WTC11 (cell line): ENCODE measurements around the gene ACSL4. TPM values are rescaled to one million over a fixed set of nuclear protein-coding genes. Genes with fewer than 3 reads are reported as not detected.

Experiments used
- ATAC-seq: fragments of 200-7000 bp; cut with Tn5 transposase; 2 replicates; pipeline ENCODE4 v1.10.0; 2021; ENCODE audit warnings: mild to moderate bottlenecking, moderate library complexity
- CTCF ChIA-PET: fragments of 300-600 bp; sonication (Branson Sonifier 250); formaldehyde crosslinking; loops from one replicate; lab custom pipeline; 2021; ENCODE audit warnings: antibody characterized with exemption; lab: Charles Lee
- POLR2A ChIA-PET: fragments of 350-600 bp; sonication (Branson Sonifier 250); formaldehyde crosslinking; loops from one replicate; lab custom pipeline; 2021; ENCODE audit warnings: antibody characterized with exemption; lab: Charles Lee
- DNase-seq: peaks from one replicate; pipeline ENCODE4 v3.0.0; 2021; ENCODE audit warnings: low spot score
- H3K27ac Mint-ChIP-seq: 2 replicates; pipeline ENCODE4 v1.8.0; 2021; ENCODE audit warnings: mixed read lengths
- H3K27me3 Mint-ChIP-seq: 2 replicates; pipeline ENCODE4 v1.8.0; 2021; ENCODE audit warnings: low read depth, mild to moderate bottlenecking, moderate library complexity, mixed read lengths
- H3K36me3 Mint-ChIP-seq: 2 replicates; pipeline ENCODE4 v1.8.0; 2021; ENCODE audit warnings: mixed read lengths
- H3K4me1 Mint-ChIP-seq: 2 replicates; pipeline ENCODE4 v1.8.0; 2022; ENCODE audit warnings: mixed read lengths
- H3K4me3 Mint-ChIP-seq: 2 replicates; pipeline ENCODE4 v1.8.0; 2021; ENCODE audit warnings: mild to moderate bottlenecking, moderate library complexity, mixed read lengths
- H3K9me3 Mint-ChIP-seq: 2 replicates; pipeline ENCODE4 v1.8.0; 2021; ENCODE audit warnings: mixed read lengths
- MXD4 ChIP-seq: fragments of 250-450 bp; sonication (Bioruptor Pico); IDR thresholded peaks from 2 replicates; pipeline ENCODE4 v1.8.0; 2021; ENCODE audit warnings: mild to moderate bottlenecking, moderate library complexity, borderline replicate concordance
- ZNF416 ChIP-seq: fragments of 250-450 bp; sonication (Bioruptor Pico); IDR thresholded peaks from 2 replicates; pipeline ENCODE4 v1.9.0; 2021; ENCODE audit warnings: mild to moderate bottlenecking, inconsistent platforms
- total RNA-seq: library from RNA; stranded (reverse); gene quantifications from 3 replicates; pipeline ENCODE4 v1.2.3, GENCODE V29; 2021
- TF ChIP-seq, protein P1 (sequence below): fragments of 250-450 bp; sonication (Bioruptor Pico); IDR thresholded peaks from 2 replicates; pipeline ENCODE4 v1.9.0; 2021; ENCODE audit warnings: moderate library complexity, mild to moderate bottlenecking, inconsistent platforms, borderline replicate concordance
- TF ChIP-seq, protein P2 (sequence below): fragments of 250-450 bp; sonication (Bioruptor Pico); IDR thresholded peaks from 2 replicates; pipeline ENCODE4 v1.9.0; 2021; ENCODE audit warnings: mild to moderate bottlenecking, borderline replicate concordance
- TF ChIP-seq, protein P3 (sequence below): sonication (generic); formaldehyde crosslinking; IDR thresholded peaks from 2 replicates; pipeline ENCODE4 v1.8.1; 2023; ENCODE audit warnings: mild to moderate bottlenecking, missing genetic modification reagents
- TF ChIP-seq, protein P4 (sequence below): sonication (generic); formaldehyde crosslinking; IDR thresholded peaks from 2 replicates; pipeline ENCODE4 v1.8.1; 2023; ENCODE audit warnings: mild to moderate bottlenecking, moderate library complexity, missing genetic modification reagents
- TF ChIP-seq, protein P5 (sequence below): fragments of 250-450 bp; sonication (Bioruptor Pico); IDR thresholded peaks from 2 replicates; pipeline ENCODE4 v2.1.2; 2022; ENCODE audit warnings: mild to moderate bottlenecking, moderate library complexity
- TF ChIP-seq, protein P6 (sequence below): sonication (generic); formaldehyde crosslinking; IDR thresholded peaks from 2 replicates; pipeline ENCODE4 v1.8.0; 2022; ENCODE audit warnings: mild to moderate bottlenecking, missing genetic modification reagents

ACSL4 gene
- total RNA-seq, 1 experiment from 2014 or later: 57.7 TPM

DNA sequence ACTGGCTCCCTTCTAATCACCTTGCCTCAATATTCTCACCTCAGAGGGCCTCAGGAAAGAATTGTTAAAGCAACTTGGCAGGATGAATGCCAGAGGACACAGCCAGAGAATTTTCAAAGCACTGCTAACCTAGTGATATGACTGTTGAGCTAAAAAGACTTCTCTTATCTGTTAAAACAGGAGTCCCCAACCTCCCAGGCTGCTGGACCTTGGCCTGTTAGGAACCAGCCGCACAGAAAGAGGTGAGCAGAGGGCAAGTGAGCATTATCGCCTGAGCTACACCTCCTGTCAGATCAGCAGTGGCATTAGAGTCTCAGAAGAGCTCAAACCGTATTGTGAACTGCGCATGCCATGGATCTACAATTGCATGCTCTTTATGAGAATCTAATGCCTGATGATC lies 106.4 kb downstream of the ACSL4 start:
- Mint-ChIP-seq H3K27me3 (peaks cover 18% of the 10 kb centered on the region), H3K4me1 (peaks cover 4% of the 10 kb centered on the region), H3K4me3 (no peak overlapping the region), H3K9me3 (peaks cover 5% of the 10 kb centered on the region), H3K36me3 (peaks cover 6% of the 10 kb centered on the region; the same call in 1 of the 2 replicates), H3K27ac (no peak overlapping the region)
- DNase-seq: no peak
- no peak for ATAC-seq
- ChIA-PET POLR2A (no interaction called here), CTCF (no interaction called here)
- TF ChIP-seq, protein P1, sequence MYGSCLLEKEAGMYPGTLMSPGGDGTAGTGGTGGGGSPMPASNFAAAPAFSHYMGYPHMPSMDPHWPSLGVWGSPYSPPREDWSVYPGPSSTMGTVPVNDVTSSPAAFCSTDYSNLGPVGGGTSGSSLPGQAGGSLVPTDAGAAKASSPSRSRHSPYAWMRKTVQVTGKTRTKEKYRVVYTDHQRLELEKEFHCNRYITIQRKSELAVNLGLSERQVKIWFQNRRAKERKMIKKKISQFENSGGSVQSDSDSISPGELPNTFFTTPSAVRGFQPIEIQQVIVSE (CRISPR knock-in tag): no peak
- no peak for TF ChIP-seq MXD4 (CRISPR knock-in tag)
- TF ChIP-seq, protein P2, sequence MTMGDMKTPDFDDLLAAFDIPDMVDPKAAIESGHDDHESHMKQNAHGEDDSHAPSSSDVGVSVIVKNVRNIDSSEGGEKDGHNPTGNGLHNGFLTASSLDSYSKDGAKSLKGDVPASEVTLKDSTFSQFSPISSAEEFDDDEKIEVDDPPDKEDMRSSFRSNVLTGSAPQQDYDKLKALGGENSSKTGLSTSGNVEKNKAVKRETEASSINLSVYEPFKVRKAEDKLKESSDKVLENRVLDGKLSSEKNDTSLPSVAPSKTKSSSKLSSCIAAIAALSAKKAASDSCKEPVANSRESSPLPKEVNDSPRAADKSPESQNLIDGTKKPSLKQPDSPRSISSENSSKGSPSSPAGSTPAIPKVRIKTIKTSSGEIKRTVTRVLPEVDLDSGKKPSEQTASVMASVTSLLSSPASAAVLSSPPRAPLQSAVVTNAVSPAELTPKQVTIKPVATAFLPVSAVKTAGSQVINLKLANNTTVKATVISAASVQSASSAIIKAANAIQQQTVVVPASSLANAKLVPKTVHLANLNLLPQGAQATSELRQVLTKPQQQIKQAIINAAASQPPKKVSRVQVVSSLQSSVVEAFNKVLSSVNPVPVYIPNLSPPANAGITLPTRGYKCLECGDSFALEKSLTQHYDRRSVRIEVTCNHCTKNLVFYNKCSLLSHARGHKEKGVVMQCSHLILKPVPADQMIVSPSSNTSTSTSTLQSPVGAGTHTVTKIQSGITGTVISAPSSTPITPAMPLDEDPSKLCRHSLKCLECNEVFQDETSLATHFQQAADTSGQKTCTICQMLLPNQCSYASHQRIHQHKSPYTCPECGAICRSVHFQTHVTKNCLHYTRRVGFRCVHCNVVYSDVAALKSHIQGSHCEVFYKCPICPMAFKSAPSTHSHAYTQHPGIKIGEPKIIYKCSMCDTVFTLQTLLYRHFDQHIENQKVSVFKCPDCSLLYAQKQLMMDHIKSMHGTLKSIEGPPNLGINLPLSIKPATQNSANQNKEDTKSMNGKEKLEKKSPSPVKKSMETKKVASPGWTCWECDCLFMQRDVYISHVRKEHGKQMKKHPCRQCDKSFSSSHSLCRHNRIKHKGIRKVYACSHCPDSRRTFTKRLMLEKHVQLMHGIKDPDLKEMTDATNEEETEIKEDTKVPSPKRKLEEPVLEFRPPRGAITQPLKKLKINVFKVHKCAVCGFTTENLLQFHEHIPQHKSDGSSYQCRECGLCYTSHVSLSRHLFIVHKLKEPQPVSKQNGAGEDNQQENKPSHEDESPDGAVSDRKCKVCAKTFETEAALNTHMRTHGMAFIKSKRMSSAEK (CRISPR knock-in tag): no peak

DNA sequence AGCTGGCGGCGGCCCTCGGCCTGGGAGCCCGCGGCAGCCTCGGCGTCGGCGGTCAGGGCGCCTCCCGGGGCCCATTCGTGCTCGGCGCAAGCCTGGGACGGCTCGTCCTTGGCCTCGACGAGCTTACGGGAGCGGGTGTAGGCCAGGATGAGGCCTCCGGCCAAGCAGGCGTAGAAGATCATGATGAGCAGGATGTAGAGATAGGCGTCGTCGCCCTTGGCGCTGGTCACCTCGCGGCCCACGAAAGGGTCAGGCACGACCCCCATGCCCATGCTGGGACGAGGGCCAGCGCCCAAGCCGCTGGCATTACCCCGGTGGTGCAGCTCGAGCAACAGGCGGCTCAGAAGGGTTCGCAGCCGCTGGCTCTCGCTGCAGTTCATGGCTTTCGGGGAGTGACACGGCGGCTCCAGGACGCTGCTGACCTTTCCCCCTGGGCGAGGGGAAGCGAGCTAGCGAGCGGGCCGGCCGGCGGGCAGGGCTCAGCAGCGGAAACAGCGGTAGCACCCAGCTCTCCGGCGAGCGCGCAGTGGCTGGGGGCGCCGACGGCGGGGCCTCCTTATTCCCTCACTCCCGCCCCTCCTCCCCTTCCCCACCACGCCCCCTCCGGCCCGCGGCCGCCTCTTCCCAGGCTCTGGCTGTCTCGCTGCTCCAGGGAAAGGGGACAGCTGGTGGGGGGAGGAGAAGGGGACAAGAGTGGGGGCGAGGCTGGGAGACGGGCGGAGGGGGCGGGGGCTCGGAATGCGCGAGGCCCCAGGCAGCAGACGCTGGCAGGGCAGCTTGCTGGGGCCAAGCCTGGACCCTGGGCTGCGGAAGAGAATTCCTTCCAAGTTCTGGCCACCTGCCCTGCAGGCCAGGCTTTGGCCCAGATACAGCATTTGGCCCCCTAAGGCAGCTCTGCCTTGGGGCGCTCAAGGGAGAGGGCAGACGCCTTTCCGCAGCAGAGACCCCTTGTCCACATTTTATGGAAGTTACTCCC lies 108.1 kb downstream of the ACSL4 start, which contains the start of gene KCNE5:
TSS of gene KCNE5 (minus strand) at position 532 of the 976 bp plus-strand sequence. CDS start at position 380, 152 bp downstream.
- Mint-ChIP-seq H3K27me3 (peaks cover 18% of the 10 kb centered on the region), H3K4me1 (peaks cover 7% of the 10 kb centered on the region), H3K9me3 (peaks cover 5% of the 10 kb centered on the region), H3K36me3 (peaks cover 6% of the 10 kb centered on the region; the same call in 1 of the 2 replicates), H3K27ac (no peak within 1 kb of the TSS), H3K4me3 (peak within 1 kb of the TSS; percentile 49)
- DNase-seq: peak; percentile 70
- CTCF ChIA-PET: interaction anchor here (0.5 to 2.5 kb wide), 12 partner anchors 10 to 925 kb away, joined by 3 to 29 read pairs (median 4); partner anchors contain the start of gene NXT2
- TF ChIP-seq, protein P3, sequence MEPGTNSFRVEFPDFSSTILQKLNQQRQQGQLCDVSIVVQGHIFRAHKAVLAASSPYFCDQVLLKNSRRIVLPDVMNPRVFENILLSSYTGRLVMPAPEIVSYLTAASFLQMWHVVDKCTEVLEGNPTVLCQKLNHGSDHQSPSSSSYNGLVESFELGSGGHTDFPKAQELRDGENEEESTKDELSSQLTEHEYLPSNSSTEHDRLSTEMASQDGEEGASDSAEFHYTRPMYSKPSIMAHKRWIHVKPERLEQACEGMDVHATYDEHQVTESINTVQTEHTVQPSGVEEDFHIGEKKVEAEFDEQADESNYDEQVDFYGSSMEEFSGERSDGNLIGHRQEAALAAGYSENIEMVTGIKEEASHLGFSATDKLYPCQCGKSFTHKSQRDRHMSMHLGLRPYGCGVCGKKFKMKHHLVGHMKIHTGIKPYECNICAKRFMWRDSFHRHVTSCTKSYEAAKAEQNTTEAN: no peak
- TF ChIP-seq, protein P4, sequence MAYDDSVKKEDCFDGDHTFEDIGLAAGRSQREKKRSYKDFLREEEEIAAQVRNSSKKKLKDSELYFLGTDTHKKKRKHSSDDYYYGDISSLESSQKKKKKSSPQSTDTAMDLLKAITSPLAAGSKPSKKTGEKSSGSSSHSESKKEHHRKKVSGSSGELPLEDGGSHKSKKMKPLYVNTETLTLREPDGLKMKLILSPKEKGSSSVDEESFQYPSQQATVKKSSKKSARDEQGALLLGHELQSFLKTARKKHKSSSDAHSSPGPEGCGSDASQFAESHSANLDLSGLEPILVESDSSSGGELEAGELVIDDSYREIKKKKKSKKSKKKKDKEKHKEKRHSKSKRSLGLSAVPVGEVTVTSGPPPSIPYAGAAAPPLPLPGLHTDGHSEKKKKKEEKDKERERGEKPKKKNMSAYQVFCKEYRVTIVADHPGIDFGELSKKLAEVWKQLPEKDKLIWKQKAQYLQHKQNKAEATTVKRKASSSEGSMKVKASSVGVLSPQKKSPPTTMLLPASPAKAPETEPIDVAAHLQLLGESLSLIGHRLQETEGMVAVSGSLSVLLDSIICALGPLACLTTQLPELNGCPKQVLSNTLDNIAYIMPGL (CRISPR knock-in tag): no peak
- TF ChIP-seq, protein P5, sequence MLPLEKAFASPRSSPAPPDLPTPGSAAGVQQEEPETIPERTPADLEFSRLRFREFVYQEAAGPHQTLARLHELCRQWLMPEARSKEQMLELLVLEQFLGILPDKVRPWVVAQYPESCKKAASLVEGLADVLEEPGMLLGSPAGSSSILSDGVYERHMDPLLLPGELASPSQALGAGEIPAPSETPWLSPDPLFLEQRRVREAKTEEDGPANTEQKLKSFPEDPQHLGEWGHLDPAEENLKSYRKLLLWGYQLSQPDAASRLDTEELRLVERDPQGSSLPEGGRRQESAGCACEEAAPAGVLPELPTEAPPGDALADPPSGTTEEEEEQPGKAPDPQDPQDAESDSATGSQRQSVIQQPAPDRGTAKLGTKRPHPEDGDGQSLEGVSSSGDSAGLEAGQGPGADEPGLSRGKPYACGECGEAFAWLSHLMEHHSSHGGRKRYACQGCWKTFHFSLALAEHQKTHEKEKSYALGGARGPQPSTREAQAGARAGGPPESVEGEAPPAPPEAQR (CRISPR knock-in tag): no peak
- TF ChIP-seq, protein P6, sequence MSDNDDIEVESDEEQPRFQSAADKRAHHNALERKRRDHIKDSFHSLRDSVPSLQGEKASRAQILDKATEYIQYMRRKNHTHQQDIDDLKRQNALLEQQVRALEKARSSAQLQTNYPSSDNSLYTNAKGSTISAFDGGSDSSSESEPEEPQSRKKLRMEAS: peak; percentile 53; the same call in 1 of the 2 replicates
- TF ChIP-seq ZNF416 (CRISPR knock-in tag): no peak
- peak; percentile 87 for ATAC-seq
- POLR2A ChIA-PET: interaction anchor here (1.2 kb wide), 1 partner anchor 88 kb away, joined by 10 read pairs; the partner anchor contains the start of gene NXT2
